NCI-H1105 treated with DMSO at 0.1 percent for 48 hours (cell line): Measurements from ENCODE around the gene CNOT10.
A peak's percentile ranks its signal among the peaks of the same experiment; 100 is the strongest.
"Not testable (repeated sequence)": the region's sequence is repeated elsewhere in the genome, so short reads cannot be mapped to it uniquely, and the experiment has no call there.

ENCODE experiments used
- DNase-seq: peaks from one replicate; lab custom pipeline; 2025; lab: John Stamatoyannopoulos, UW

CNOT10 gene

GRCh38 chr3:32757618-32758374, 72.8 kb downstream of the CNOT10 start:
- DNase-seq, result no peak

- no peak for DNase-seq
Measured at GRCh38 chr3:32758375-32758753, 73.4 kb downstream of the CNOT10 start.

GRCh38 chr3:32759342-32759741, 74.4 kb downstream of the CNOT10 start:
- no peak for DNase-seq

- DNase-seq, result no peak
Measured at GRCh38 chr3:32764481-32764880, 79.5 kb downstream of the CNOT10 start.

GRCh38 chr3:32778389-32778788, 93.4 kb downstream of the CNOT10 start:
- DNase-seq, result no peak

GRCh38 chr3:32780071-32780734, 95.2 kb downstream of the CNOT10 start:
- no peak for DNase-seq

GRCh38 chr3:32780735-32781210, 95.8 kb downstream of the CNOT10 start:
- no peak for DNase-seq

- peak; percentile 71 for DNase-seq
Measured at GRCh38 chr3:32781211-32781968, 96.4 kb downstream of the CNOT10 start.

GRCh38 chr3:32781969-32782270, 96.9 kb downstream of the CNOT10 start:
- DNase-seq, result not testable (repeated sequence)

GRCh38 chr3:32782407-32782806, 97.4 kb downstream of the CNOT10 start:
- DNase-seq, result no peak

GRCh38 chr3:32791833-32792232, 106.8 kb downstream of the CNOT10 start:
- DNase-seq, result no peak

- DNase-seq, result no peak
Measured at GRCh38 chr3:32794487-32795308, 109.7 kb downstream of the CNOT10 start.

GRCh38 chr3:32796384-32796950, 111.5 kb downstream of the CNOT10 start:
- DNase-seq, result not testable (repeated sequence)

- no peak for DNase-seq
Measured at GRCh38 chr3:32797776-32798175, 112.8 kb downstream of the CNOT10 start.

GRCh38 chr3:32801440-32801839, 116.5 kb downstream of the CNOT10 start:
- DNase-seq, result not testable (repeated sequence)

GRCh38 chr3:32813180-32813579, 128.2 kb downstream of the CNOT10 start:
- DNase-seq, result no peak

- DNase-seq, result no peak
Measured at GRCh38 chr3:32814361-32814760, 129.4 kb downstream of the CNOT10 start.

- DNase-seq, result no peak
Measured at GRCh38 chr3:32815841-32816438, 131.0 kb downstream of the CNOT10 start.

- no peak for DNase-seq
Measured at GRCh38 chr3:32816439-32817256, 131.7 kb downstream of the CNOT10 start.

GRCh38 chr3:32817257-32817557, 132.2 kb downstream of the CNOT10 start:
- no peak for DNase-seq
